Esophagus muscularis mucosa (tissue), 4 donors: ENCODE measurements around the gene UBE2M. TPM values are rescaled to one million over a fixed set of nuclear protein-coding genes. Genes with fewer than 3 reads are reported as not detected.
A peak's percentile ranks its signal among the peaks of the same experiment; 100 is the strongest.
"Not testable (repeated sequence)": the region's sequence is repeated elsewhere in the genome, so short reads cannot be mapped to it uniquely, and the experiment has no call there.

Experiments
- DNase-seq: peaks from one replicate; pipeline ENCODE4 v3.0.0-alpha.2; 2017; ENCODE audit errors: extremely low spot score
- H3K27ac ChIP-seq, 4 donors: fragments of 200-600 bp; sonication (generic); replicated peaks in 1 of 4; 1 replicate in 3 of 4; 2 replicates in 1 of 4; pipeline ENCODE4 v1.5.1; 2016 to 2019; ENCODE audit warnings: mild to moderate bottlenecking in 1 of 4
- H3K27me3 ChIP-seq, 4 donors: fragments of 200-600 bp; sonication (generic); one replicate each; pipeline versions ENCODE4 v1.5.1 to v1.6.0; 2016 to 2019
- H3K36me3 ChIP-seq, 4 donors: fragments of 200-600 bp; sonication (generic); one replicate each; pipeline ENCODE4 v1.5.1; 2016 to 2019
- H3K4me1 ChIP-seq, 4 donors: fragments of 200-600 bp; sonication (generic); one replicate each; pipeline ENCODE4 v1.5.1; 2016 to 2019
- H3K4me3 ChIP-seq, 4 donors: fragments of 200-600 bp; sonication (generic); 1 replicate in 2 of 4; 2 replicates in 2 of 4; pipeline ENCODE4 v1.5.1; 2016 to 2019; ENCODE audit warnings: mild to moderate bottlenecking in 4 of 4, moderate library complexity in 1 of 4
- H3K9me3 ChIP-seq, 4 donors: fragments of 200-600 bp; sonication (generic); 1 replicate in 3 of 4; 2 replicates in 1 of 4; pipeline ENCODE4 v1.5.1; 2016 to 2019
- CTCF ChIP-seq, 3 experiments: fragments of 200-600 bp in 2 of 3; fragments of 450-650 bp in 1 of 3; sonication (generic) in 2 of 3; IDR thresholded peaks; one replicate each; pipeline ENCODE4 v1.5.1; 2017 to 2019; ENCODE audit warnings: antibody characterized with exemption in 3 of 3, mild to moderate bottlenecking in 2 of 3, moderate library complexity in 1 of 3
- EP300 ChIP-seq: sonication (generic); formaldehyde crosslinking; IDR thresholded peaks from one replicate; pipeline ENCODE4 v1.6.1; 2017; ENCODE audit warnings: antibody characterized with exemption
- POLR2A ChIP-seq: fragments of 450-650 bp; IDR thresholded peaks from one replicate; pipeline ENCODE4 v1.6.1; 2017; ENCODE audit warnings: antibody characterized with exemption, moderate library complexity, mild to moderate bottlenecking, low read depth
- POLR2AphosphoS5 ChIP-seq, 2 donors: sonication (generic); formaldehyde crosslinking; IDR thresholded peaks; one replicate each; pipeline ENCODE4 v1.6.1; 2017; ENCODE audit warnings: antibody characterized with exemption in 2 of 2
- WGBS: methylation state at CpG from one replicate; pipeline ENCODE4 v1.1.5; 2018; 5-methylcytosine and 5-hydroxymethylcytosine counted together
- intact Hi-C: fragments of 100-400 bp; cut with DNase I; formaldehyde crosslinking; loops from one replicate; pipeline ENCODE4 v1.15.1; 2023
- total RNA-seq, 4 donors: library from RNA; depleted of rRNA; stranded (reverse); fragments of >200 nt; gene quantifications; one replicate each; pipeline versions ENCODE4 v1.1.0 to v1.2.1, GENCODE V29; 2016

Gene UBE2M
- total RNA-seq = 10 to 100 TPM; 36.1 to 54.9 (median 45.8) TPM

- H3K4me3 ChIP-seq = peak within 1 kb of the TSS; percentile 67 to 89 (median 84)
- no peaks in the 10 kb centered on the region for H3K9me3 ChIP-seq
- intact Hi-C loops = no loop called here
- H3K36me3 ChIP-seq = peaks cover 12 to 25% (median 20%) of the 10 kb centered on the region in 4 donors
- no peak for DNase-seq
- H3K27ac ChIP-seq = peak within 1 kb of the TSS; percentile 96 to 100 (median 100)
- 2% methylated on average over 43 of the region's 62 CpGs for WGBS
- TF ChIP-seq EP300 (no peak), POLR2A (no peak), CTCF (IDR thresholded peaks at IDR 0.05) (no peak), POLR2AphosphoS5 (IDR thresholded peaks at IDR 0.05) (no peak)
- H3K27me3 ChIP-seq = peaks cover 0 to 7% (median 0%) of the 10 kb centered on the region in 4 donors
- H3K4me1 ChIP-seq = peaks cover 64 to 79% (median 79%) of the 10 kb centered on the region in 4 donors
These were observed at the start of gene UBE2M for GRCh38 chr19:58558066-58558622. Gene UBE2M (minus strand): TSS chr19:58558611. CDS start chr19:58558381, 230 bp downstream.

GRCh38 chr19:58607213-58607612 is 48.8 kb upstream of the UBE2M start:
- DNase-seq, H3K9me3 ChIP-seq, H3K27ac ChIP-seq, H3K27me3 ChIP-seq, H3K4me1 ChIP-seq, H3K36me3 ChIP-seq, intact Hi-C loops, H3K4me3 ChIP-seq: not testable (repeated sequence)
- WGBS = 90% methylated on average over 18 of the region's 28 CpGs

DNA sequence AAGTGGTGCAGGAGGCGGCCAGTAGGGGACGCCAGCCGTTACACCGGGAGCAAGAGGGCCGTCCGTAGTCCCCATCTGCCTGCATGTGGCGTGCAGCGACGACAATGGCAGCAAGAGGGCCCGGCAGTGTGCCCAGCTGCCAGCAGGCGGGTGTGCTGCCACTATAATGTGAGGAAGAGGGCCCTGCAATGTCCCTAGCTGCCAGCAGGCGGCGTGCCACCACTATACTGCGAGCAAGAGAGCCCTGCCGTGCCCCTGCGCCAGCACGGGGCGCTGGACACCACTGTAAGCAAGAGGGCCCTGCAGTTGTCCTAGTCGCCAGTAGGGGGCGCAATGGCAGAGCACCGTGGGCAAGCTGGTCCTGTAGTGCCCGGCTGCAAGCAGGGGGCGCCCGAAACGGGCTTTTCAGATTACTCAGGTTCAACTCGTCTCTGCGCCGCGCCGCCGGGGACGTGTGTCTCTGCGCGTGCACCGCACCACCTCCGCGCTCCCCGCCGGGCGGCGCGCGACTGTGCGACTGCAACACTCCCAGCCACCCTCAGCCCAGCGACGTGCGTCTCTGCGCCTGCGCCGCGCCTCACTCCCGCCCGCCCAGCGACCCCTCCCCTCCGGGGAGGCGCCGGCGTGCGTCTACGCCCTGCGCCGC is 48.0 kb upstream of the UBE2M start:
- H3K9me3 ChIP-seq, DNase-seq, H3K4me3 ChIP-seq, H3K27ac ChIP-seq, H3K27me3 ChIP-seq, H3K4me1 ChIP-seq, H3K36me3 ChIP-seq, intact Hi-C loops: not testable (repeated sequence)
- 84% methylated on average over 11 of the region's 62 CpGs for WGBS
- TF ChIP-seq CTCF (IDR thresholded peaks at IDR 0.05) = peak in 2 of 3 experiments; percentile 17 to 33

GRCh38 chr19:58586133-58586765 is 27.8 kb upstream of the UBE2M start:
- intact Hi-C loops = no loop called here
- Histone ChIP-seq H3K4me1 (peaks cover 5 to 7% (median 6%) of the 10 kb centered on the region in 4 donors), H3K36me3 (peaks cover 15 to 34% (median 29%) of the 10 kb centered on the region in 4 donors), H3K9me3 (no peaks in the 10 kb centered on the region), H3K4me3 (no peak overlapping the region), H3K27ac (no peak overlapping the region), H3K27me3 (no peaks in the 10 kb centered on the region)
- no peak for DNase-seq
- WGBS = 97% methylated on average over 4 of the region's 4 CpGs
- TF ChIP-seq CTCF (IDR thresholded peaks at IDR 0.05) (no peak), POLR2A (no peak), POLR2AphosphoS5 (IDR thresholded peaks at IDR 0.05) (no peak), EP300 (no peak)

GRCh38 chr19:58585442-58586132 is 27.2 kb upstream of the UBE2M start:
- H3K36me3 ChIP-seq = peaks cover 15 to 34% (median 29%) of the 10 kb centered on the region in 4 donors
- H3K27ac ChIP-seq = no peak overlapping the region
- DNase-seq = no peak
- WGBS = 82% methylated on average over 6 of the region's 6 CpGs
- H3K4me3 ChIP-seq = no peak overlapping the region
- peaks cover 12 to 14% (median 13%) of the 10 kb centered on the region in 4 donors for H3K4me1 ChIP-seq
- TF ChIP-seq POLR2A (no peak), POLR2AphosphoS5 (IDR thresholded peaks at IDR 0.05) (no peak), CTCF (IDR thresholded peaks at IDR 0.05) (no peak), EP300 (no peak)
- H3K9me3 ChIP-seq = no peaks in the 10 kb centered on the region
- H3K27me3 ChIP-seq = no peaks in the 10 kb centered on the region
- intact Hi-C loops = no loop called here
